Caki2 (cell line): Measurements from ENCODE around the gene RTP4. TPM values are rescaled to one million over a fixed set of nuclear protein-coding genes. Genes with fewer than 3 reads are reported as not detected.

ENCODE experiments used
- DNase-seq: peaks from one replicate; pipeline ENCODE4 v3.0.0-alpha.2; 2015; ENCODE audit warnings: low read depth
- in situ Hi-C: cut with HindIII; loops from 2 replicates; pipeline ENCODE4 v1.10.0; 2016; ENCODE audit warnings: low sequenced_read_pairs, low pct_unique_long_range_greater_than_20kb, mixed read lengths
- total RNA-seq: library from RNA; depleted of rRNA; stranded (reverse); fragments of >200 nt; shearing (Covaris generic); gene quantifications from 2 replicates; pipeline ENCODE4 v1.2.3, GENCODE V29; 2014; ENCODE audit warnings: low replicate concordance; rRNA removed

The RTP4 gene, protein sequence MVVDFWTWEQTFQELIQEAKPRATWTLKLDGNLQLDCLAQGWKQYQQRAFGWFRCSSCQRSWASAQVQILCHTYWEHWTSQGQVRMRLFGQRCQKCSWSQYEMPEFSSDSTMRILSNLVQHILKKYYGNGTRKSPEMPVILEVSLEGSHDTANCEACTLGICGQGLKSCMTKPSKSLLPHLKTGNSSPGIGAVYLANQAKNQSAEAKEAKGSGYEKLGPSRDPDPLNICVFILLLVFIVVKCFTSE
- total RNA-seq: not detected in 2 replicates

DNA sequence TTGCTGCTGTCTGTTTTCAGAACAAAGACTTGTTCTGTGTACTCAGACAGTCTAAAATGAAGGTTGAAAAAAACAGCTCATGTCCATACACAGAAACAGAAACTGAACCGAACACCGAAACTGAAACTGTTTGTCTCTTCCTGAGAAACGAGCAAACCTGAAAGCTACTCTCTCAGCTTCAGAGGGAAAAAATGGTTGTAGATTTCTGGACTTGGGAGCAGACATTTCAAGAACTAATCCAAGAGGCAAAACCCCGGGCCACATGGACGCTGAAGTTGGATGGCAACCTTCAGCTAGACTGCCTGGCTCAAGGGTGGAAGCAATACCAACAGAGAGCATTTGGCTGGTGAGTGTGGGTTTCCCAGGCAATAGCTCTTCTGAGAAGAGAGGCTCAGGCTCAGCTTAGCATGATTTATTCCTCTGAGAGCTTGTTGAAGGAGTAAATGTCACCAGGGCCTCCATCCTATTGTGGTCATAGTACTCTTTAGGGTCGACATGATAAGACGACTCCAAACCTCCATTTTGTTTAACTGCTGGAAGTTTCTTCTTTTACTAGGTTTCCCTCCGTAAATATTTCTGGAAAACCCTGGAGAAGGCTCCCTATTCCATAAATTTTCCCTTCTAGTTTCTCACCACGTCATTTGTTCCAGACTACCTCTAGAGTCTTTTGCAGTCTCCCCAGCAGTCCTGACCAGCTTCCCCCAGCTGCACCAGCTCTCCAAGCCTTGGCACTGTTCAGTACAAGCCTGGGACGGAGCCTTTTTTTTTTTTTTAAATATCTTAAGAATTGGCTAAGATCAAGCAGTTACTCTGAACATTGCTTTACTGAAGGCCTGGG is at the start of gene RTP4:
RTP4 (plus strand) TSS at position 135 of the 838 bp plus-strand sequence; CDS start at position 192, 57 bp downstream.
- DNase-seq: no peak

DNA sequence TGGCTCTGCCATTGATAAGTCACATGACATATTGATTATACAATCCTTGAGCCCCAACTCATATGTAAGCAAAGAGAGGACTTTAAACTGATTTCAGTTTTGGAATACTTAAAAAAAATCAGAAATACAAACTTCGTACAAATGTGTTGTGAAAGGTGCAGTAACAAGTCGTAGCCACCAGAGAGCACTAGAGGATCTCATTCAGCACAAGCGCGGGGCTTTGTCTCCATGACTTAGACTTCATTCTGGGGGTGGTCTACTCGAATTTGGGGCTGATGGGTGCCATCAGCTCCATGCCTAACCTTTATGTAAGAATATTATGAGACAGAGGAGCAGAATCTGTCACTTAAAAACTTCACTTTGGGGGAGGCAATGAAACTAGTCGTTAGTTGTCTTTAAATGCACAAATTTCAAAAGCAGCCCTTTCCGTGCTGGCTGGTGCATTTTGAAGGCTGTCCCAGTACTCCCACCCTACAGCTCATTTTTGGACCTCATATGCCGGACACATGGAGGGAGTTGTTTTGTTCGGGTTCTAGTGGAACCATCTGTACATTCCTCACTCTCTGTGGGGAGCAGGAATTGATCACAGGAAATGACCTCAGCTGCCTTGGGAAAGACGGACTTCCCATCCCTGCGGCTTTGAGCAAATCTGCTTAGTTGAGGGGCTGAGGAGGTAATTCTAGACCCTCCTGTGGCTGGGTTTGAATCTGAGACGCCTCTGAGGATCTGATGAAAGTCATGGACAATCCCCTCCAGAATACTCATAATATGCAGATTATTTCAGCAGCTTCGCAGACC is 49.2 kb upstream of the RTP4 start:
- in situ Hi-C loops: no loop called here
- peak; percentile 61 for DNase-seq

More for the DNA sequence above, at the start of gene RTP4:
- in situ Hi-C loops: no loop called here

DNA sequence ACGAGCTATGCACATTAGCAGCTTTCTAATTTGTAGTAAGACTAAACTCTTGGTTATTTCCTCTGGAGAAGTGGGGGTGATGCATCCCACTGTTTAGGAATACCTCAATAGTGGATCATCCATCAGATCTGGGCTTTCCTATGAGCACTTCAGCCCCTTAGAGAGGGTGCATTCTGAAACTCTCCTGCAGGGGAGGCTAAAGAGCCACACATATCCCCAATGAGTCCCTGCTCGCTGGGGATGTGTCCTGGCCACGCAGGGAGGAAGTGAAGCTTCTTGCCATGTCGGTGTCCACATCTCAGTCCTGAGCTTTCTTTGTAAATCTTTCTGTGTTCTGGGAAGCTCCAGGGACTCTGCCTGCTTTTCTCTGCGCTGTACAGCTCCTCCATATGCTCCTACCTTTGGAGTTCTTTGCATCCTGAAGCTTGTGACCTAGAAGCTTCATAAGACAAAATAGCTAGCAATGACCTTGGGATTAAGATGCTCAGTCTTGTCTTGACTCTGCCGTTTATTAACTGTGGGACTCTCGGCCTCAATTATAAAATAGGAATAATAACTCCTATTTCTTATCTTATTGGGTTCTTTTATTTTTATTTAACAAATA is 48.4 kb upstream of the RTP4 start:
- DNase-seq: peak; percentile 77
- in situ Hi-C loops: loop anchor here (10.0 kb wide), 1 partner anchor 355 kb away; the partner anchor contains the start of gene SST

DNA sequence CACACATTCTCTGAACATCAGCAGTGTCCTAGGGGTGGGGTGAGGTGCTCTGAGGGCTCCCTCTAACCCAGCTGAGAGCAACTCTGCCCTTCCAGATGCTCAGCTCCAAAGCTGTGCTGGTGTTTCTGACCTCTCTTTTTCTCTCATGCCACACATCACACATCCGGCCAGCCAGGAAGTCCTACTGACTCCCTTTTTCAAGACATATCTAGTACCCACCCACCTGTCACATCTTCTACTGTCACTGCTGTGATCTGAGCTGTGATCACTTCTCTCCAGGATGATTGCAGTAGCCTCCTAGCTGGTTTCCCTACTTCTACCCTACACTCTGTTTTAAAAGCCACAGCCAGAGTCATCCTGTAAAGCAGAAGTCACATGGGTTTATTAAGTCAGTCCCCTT is 46.4 kb upstream of the RTP4 start:
- in situ Hi-C loops: loop anchor here (10.0 kb wide), 1 partner anchor 353 kb away; the partner anchor contains the start of gene SST

DNA sequence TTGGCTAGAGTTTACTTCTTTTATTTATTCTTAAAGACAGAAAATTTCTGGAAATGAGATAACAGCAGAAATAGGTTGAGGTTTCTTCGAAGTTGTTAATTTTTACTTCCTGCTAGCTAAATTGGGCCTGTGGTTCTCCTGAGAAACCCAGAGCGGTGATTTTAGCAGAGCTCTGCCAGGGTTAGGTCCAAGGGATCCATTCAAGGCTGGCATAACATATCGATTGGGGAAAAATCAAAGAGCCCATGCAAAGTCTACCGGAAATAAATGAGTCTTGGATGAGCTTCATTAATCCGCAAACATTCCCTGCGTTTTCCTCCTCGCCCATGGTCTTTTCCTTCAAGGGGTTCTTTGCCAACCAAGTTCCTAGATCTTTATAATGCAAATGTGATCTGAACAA is 45.9 kb upstream of the RTP4 start:
- DNase-seq: no peak

More for the DNA sequence above, 46.4 kb upstream of the RTP4 start:
- no peak for DNase-seq

DNA sequence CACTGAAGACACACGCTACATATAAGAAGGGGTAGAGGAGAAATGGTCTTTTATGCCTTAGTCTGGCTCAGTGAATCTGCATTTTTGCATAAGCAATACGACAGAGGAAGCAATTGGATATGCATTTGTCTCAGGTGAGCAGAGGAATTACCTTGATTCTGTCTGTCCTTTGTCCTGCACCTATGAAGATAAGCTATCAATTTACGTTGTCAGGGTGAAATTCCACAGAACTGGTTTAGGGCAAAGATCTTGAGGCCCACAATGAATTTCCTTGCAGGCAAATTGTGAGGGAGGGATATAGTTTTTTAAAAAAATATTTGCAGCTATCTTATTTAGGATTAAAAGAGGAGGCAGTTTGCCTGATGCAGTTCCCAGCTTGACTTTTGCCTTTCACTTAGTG is 45.1 kb upstream of the RTP4 start:
- in situ Hi-C loops: loop anchor here (10.0 kb wide), 1 partner anchor 352 kb away; the partner anchor contains the start of gene SST
- DNase-seq: no peak

More for the DNA sequence above, 45.9 kb upstream of the RTP4 start:
- in situ Hi-C loops: loop anchor here (10.0 kb wide), 1 partner anchor 353 kb away; the partner anchor contains the start of gene SST

DNA sequence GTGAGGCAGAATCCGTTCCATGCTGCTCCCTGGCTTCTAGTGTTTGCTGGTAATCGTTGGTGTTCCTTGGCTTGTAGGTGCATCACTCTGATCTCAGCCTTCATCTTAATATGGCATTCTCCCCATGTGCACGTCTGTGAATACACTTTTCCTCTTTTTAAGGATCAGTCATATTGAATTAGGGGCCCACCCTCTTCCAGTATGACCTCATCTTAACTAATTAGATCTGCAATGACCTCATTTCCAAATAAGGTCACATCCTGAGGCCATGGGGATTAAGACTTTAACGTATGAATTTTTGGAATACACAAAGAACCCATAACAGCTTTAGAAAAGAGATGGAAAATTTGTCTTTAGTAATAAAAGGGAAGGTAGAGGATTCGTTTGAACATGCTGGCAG is 42.6 kb upstream of the RTP4 start:
- DNase-seq: no peak
- in situ Hi-C loops: loop anchor here (10.0 kb wide), 1 partner anchor 349 kb away; the partner anchor contains the start of gene SST

DNA sequence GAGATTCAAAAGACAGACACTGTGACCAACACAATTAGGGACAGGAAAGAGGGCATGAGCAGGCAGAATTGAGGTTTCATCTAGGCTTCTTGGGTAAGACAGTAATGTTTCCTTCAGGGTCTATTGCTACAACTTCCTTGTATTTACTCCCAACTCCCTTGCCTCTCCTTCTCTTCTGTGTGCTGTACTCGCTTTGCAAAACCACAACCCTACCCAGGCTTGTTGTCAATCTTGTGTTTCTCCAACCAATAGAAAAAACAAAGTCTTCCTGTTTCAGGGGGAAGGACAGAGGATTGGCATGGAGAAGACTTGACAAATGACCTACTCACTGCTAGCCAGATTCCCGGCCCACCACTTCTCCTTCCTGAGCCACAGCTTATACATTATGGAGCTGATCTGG is 40.3 kb upstream of the RTP4 start:
- DNase-seq: no peak
- in situ Hi-C loops: loop anchor here (10.0 kb wide), 1 partner anchor 347 kb away; the partner anchor contains the start of gene SST

DNA sequence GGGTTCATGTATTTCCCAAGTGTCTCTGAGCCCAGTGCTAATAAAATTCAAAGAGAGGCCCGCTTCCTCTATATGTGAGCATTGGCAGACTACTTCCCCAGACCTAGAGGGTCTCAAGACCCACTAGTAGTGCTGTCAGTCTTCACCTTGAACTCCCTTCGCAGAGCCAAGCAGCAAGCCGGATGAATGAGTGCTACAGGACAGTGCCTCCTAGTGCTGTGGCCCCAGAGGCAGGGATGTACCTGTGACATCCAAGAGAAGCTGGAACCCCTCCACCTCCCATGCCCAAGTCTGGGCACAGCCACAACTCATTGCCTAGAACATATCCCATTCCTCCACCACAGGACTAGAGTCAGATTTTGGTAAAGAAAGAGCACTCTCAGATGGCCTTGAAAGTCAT is 39.5 kb upstream of the RTP4 start:
- DNase-seq: no peak
- in situ Hi-C loops: loop anchor here (10.0 kb wide), 1 partner anchor 346 kb away; the partner anchor contains the start of gene SST

DNA sequence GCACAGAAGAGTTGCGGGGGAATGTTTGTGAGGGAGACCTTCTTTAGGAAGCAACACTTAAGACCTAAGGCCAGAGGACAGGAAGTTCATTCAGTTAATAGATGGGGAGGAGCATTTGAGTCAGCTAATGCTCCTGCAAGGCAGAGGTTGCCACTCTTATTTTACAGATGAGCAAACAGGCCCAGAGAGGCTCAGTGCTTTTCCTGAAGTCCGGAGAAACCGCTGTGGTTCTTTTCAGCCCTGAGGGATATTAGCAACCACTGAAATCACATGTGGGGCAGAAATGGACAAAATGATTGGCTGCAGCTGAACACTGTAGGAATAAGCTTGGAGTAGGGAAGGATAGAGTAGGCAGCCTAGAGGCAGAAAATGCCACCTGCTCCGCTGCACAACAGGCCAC is 33.3 kb upstream of the RTP4 start:
- no peak for DNase-seq
- in situ Hi-C loops: no loop called here

DNA sequence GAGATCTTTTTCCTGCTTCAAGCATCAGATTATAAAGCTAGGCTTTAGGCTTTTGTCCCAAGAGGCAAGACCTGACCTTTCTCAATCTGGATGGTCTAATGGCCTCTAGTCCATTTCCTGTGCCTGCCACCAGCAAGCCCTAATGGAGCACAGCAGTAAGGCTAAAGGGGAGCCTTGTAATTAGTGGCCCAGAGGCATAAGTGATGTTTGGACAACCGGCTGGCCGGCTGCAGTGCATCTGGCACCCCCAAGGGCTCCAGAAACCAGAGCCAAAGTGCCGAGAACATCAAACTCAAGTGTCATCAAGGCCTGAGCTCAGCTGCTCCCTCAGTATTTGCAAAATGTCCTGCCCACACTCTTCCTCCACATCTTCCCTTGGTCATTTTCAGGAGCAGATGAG is 31.9 kb upstream of the RTP4 start:
- DNase-seq: no peak
- in situ Hi-C loops: no loop called here

DNA sequence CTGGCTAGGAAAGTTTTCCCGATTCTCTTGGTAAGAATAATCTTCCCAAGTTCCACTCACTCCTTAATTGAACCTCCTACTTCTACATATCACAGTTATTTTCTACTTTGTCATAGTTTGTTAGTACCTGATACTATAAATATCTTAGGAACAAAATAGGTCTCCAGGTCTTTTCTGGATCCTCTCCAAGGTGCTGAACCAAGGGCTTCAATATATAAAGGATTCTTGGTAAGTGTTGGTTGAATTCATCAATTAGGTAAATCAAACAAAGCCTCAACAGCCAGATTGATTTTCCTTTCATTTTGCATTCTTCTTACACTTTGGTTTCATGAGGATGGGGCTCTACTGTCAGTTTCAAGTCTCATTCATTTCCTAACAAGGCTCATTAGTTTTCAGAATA is 27.6 kb upstream of the RTP4 start:
- in situ Hi-C loops: no loop called here
- no peak for DNase-seq

DNA sequence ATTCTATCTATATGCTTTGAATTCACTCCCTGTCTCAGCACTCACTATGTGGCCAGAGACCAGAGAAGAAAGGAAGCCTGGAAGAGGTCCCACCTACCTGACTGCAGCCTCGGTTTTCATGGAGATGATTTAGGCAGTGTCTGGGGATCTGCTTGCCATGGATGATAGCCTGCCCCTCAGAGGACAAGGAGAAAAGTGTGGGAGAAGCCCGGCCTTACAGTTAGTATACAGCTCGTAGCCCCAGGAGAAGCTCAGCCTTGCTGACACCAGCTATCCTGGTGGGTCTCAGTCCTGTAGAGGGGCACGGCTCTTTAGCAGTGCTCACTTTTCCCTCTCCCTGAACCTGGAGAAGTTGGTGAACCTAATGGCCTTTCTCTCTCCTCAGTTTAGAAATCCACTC is 25.9 kb upstream of the RTP4 start:
- no peak for DNase-seq
- in situ Hi-C loops: no loop called here

DNA sequence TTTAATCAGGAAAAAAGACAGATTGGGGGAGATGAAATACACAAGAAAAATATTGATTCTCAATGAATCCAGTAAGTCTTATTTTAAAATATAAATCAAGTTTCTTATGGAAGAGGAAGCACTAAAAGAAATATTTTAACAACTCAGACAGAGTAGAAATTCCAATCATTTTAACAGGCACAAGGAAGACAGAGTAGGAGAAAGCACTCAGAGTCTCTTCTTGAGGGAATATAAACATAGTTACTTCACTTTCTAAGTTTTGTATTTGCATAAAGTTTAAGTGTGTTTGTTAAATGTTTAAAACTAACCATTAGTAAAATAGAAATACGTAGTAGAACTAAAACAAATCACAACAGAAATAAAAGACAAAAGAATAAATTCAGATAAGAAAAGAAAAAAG is 24.5 kb upstream of the RTP4 start:
- no peak for DNase-seq
- in situ Hi-C loops: no loop called here

DNA sequence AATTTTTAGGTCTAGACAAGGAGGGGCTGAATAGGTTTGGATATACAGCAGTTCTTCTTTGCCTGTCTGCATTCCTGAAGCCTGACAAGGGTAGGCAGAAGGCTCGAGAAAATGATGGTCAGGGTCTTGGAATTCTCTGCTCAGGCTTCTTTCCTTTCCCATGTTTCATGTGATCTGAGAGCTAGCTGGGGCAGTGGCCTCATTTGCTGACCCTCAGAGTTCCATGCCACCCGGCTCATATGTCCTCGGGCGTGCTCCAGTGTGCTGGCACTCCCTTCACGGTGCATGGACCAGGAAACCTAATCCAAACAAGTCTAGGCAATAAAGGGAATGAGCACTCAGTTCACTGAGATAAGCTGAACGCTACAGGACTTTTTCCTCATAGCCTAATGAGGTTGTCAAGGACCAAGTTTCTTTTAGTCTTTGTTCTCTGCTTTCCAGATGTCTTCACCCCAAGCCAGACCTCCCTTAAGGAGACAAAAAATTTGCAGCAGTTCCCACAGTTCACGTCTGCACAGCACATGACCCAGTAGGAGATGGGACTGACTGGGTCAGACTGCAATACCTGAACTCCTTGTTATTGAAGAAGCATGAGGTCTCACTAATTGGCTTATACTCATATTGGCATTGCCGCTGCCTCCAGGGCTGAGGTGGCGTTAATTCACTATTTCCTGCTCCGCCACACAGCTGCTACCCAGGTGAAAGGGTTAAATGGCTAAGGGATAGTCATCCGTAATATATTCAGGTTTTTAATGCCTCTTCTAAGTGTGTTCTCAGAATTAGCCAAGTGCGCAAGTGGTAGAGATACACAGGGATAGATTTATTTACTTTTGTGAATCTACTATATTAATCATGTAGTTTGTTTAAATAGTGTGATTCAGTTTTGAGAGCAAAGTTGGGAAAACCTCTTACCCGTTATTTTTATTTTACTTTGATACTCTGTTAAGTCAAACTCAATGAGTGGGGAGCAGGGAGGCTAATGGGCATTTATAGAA is 15.3 kb upstream of the RTP4 start:
- in situ Hi-C loops: no loop called here
- DNase-seq: peak; percentile 77

DNA sequence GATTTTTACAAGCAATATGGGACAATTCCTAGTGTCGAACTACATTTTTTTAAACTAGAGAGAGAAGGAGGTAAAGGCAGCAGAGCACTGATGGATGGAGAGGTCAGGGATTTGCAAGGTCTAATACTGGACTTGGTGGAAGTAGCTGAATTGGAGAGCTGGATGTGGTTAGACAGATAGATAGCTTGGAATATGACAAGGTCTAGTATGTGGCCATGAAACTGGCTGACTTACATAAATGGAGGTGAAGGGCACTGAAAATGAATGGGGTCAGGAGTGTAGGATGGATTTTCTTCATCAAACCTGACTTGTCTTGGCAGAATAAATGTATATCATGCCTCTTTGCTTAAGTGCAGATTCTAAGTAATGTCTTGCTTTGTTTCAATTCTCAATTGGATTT is 10.1 kb upstream of the RTP4 start:
- DNase-seq: no peak
- in situ Hi-C loops: no loop called here
